OCI-LY7 (cell line): ENCODE results near the gene CDK4. TPM values are rescaled to one million over a fixed set of nuclear protein-coding genes. Genes with fewer than 3 reads are reported as not detected.

Experiments
- BruUV-seq: library from RNA; stranded (reverse); fragments of 400-500 nt; replicated peaks from 2 replicates; lab custom pipeline; 2021; lab: Mats Ljungman, UMichigan
- CTCF ChIA-PET: fragments of 300-600 bp; sonication (Branson Sonifier 250); formaldehyde crosslinking; loops from one replicate; lab custom pipeline; 2022; ENCODE audit warnings: antibody characterized with exemption; ENCODE audit not compliant: unreplicated experiment; lab: Charles Lee
- POLR2A ChIA-PET: fragments of 300-600 bp; sonication (Branson Sonifier 250); formaldehyde crosslinking; loops from one replicate; lab custom pipeline; 2022; ENCODE audit warnings: antibody characterized with exemption; lab: Charles Lee
- DNase-seq: peaks from one replicate; pipeline ENCODE4 v3.0.0-alpha.2; 2015; ENCODE audit warnings: low spot score
- H2AFZ ChIP-seq: fragments of 200-600 bp; sonication (generic), shearing (Covaris generic); 2 replicates; pipeline ENCODE4 v1.6.1; 2014; ENCODE audit warnings: mild to moderate bottlenecking, antibody characterized with exemption, low read length, moderate library complexity
- H3K27ac ChIP-seq: fragments of 200-600 bp; sonication (generic); 2 replicates; pipeline ENCODE4 v1.5.1; 2014; ENCODE audit warnings: mixed run types, low read depth, mild to moderate bottlenecking, moderate library complexity, low read length, inconsistent platforms; ENCODE audit not compliant: poor library complexity, severe bottlenecking
- H3K36me3 ChIP-seq: fragments of 200-600 bp; sonication (generic); 2 replicates; pipeline ENCODE4 v1.6.1; 2014; ENCODE audit warnings: mild to moderate bottlenecking, antibody characterized with exemption, low read length, moderate library complexity, mixed read lengths; ENCODE audit not compliant: insufficient read depth
- H3K4me1 ChIP-seq: fragments of 200-600 bp; sonication (generic); 2 replicates; pipeline ENCODE4 v1.5.1; 2014; ENCODE audit warnings: mild to moderate bottlenecking, low read length; ENCODE audit not compliant: insufficient read depth, poor library complexity, severe bottlenecking
- H3K4me2 ChIP-seq: fragments of 200-600 bp; sonication (generic); 2 replicates; pipeline ENCODE4 v1.6.1; 2014; ENCODE audit warnings: mild to moderate bottlenecking, low read length
- H3K4me3 ChIP-seq: fragments of 200-600 bp; sonication (generic); 2 replicates; pipeline ENCODE4 v1.5.1; 2014; ENCODE audit warnings: mild to moderate bottlenecking, low read depth, low read length; ENCODE audit not compliant: poor library complexity, severe bottlenecking
- H3K79me2 ChIP-seq: fragments of 200-600 bp; sonication (generic); 2 replicates; pipeline ENCODE4 v1.6.1; 2016; ENCODE audit warnings: low read depth, mild to moderate bottlenecking, low read length, moderate library complexity, mixed read lengths; ENCODE audit not compliant: insufficient read depth
- H3K9me2 ChIP-seq: fragments of 200-600 bp; sonication (generic); 2 replicates; pipeline ENCODE4 v1.6.1; 2016; ENCODE audit warnings: mild to moderate bottlenecking, low read length, mixed read lengths; ENCODE audit not compliant: insufficient read depth
- H3K9me3 ChIP-seq: fragments of 200-600 bp; sonication (generic); 2 replicates; pipeline ENCODE4 v1.6.1; 2014; ENCODE audit warnings: mild to moderate bottlenecking, mixed run types, low read length, mixed read lengths
- H4K20me1 ChIP-seq: fragments of 200-600 bp; sonication (generic); 2 replicates; pipeline ENCODE4 v1.6.1; 2014; ENCODE audit warnings: mild to moderate bottlenecking, antibody characterized with exemption, low read length, moderate library complexity, mixed read lengths; ENCODE audit not compliant: insufficient read depth
- CTCF ChIP-seq: fragments of 200-600 bp; sonication (generic); conservative IDR thresholded peaks from 2 replicates; pipeline ENCODE4 v1.5.1; 2014; ENCODE audit warnings: mild to moderate bottlenecking, antibody characterized with exemption, low read length, moderate library complexity, mixed read lengths
- EZH2phosphoT487 ChIP-seq: fragments of 200-600 bp; sonication (generic); IDR thresholded peaks from 2 replicates; pipeline ENCODE4 v1.6.1; 2018; ENCODE audit warnings: low read depth, borderline replicate concordance, mild to moderate bottlenecking, mixed run types, antibody characterized with exemption, low read length, moderate library complexity, mixed read lengths
- intact Hi-C: fragments of 100-400 bp; cut with micrococcal nuclease; formaldehyde crosslinking; loops from one replicate; pipeline ENCODE4 v1.10.0; 2022; ENCODE audit not compliant: unreplicated experiment
- total RNA-seq, 2 experiments: library from RNA; depleted of rRNA in 1 of 2; stranded (reverse); fragments of >200 nt in 1 of 2; shearing (Covaris generic) in 1 of 2; gene quantifications; 2 replicates each; pipeline ENCODE4 v1.2.3, GENCODE V29; 2014 to 2022

CDK4 gene
- total RNA-seq, 2 experiments from 2014 or later = 192 to 280 TPM

- H4K20me1 ChIP-seq = no peaks in the 10 kb centered on the region
- no peak overlapping the region for H3K4me2 ChIP-seq
- ChIA-PET CTCF (no interaction called here), POLR2A (interaction anchor here (0.7 kb wide), 1 partner anchor 27 kb away, joined by 5 read pairs; no protein-coding TSS in a partner anchor)
- H3K9me3 ChIP-seq = peaks cover 17% of the 10 kb centered on the region
- H2AFZ ChIP-seq = no peak overlapping the region
- no TSS peak for BruUV-seq
- H3K27ac ChIP-seq = no peak overlapping the region
- TF ChIP-seq EZH2phosphoT487 (no peak), CTCF (no peak)
- H3K4me1 ChIP-seq = peaks cover 7% of the 10 kb centered on the region
- H3K79me2 ChIP-seq = no peaks in the 10 kb centered on the region
- no peak overlapping the region for H3K4me3 ChIP-seq
- peaks cover 63% of the 10 kb centered on the region for H3K36me3 ChIP-seq
- intact Hi-C loops = no loop called here
- DNase-seq = no peak
- H3K9me2 ChIP-seq = no peaks in the 10 kb centered on the region
These were observed 44.9 kb downstream of the CDK4 start for GRCh38 chr12:57707250-57707649.

- Histone ChIP-seq H4K20me1 (no peaks in the 10 kb centered on the region), H3K4me2 (no peak overlapping the region), H3K4me3 (no peak overlapping the region), H3K79me2 (peaks cover under 1% of the 10 kb centered on the region; the same call in 1 of the 2 replicates), H2AFZ (no peak overlapping the region), H3K36me3 (peaks cover 70% of the 10 kb centered on the region), H3K9me3 (peaks cover 17% of the 10 kb centered on the region), H3K27ac (peak overlapping the region; percentile 3), H3K9me2 (no peaks in the 10 kb centered on the region), H3K4me1 (peaks cover 11% of the 10 kb centered on the region)
- no peak for TF ChIP-seq EZH2phosphoT487
- TF ChIP-seq CTCF = no peak
- DNase-seq = no peak
- BruUV-seq = no TSS peak
- intact Hi-C loops = no loop called here
- POLR2A ChIA-PET = interaction anchor here (0.8 kb wide), 1 partner anchor 213 kb away, joined by 8 read pairs; no protein-coding TSS in a partner anchor
- CTCF ChIA-PET = no interaction called here
These were observed 51.8 kb downstream of the CDK4 start for GRCh38 chr12:57700317-57700716.

GRCh38 chr12:57698414-57698813 is 53.7 kb downstream of the CDK4 start:
- BruUV-seq = no TSS peak
- CTCF ChIA-PET = no interaction called here
- DNase-seq = no peak
- H3K79me2 ChIP-seq = peaks cover 9% of the 10 kb centered on the region; the same call in 1 of the 2 replicates
- peaks cover 19% of the 10 kb centered on the region for H3K4me1 ChIP-seq
- H2AFZ ChIP-seq = no peak overlapping the region
- H3K9me3 ChIP-seq = peaks cover 6% of the 10 kb centered on the region; the same call in 1 of the 2 replicates
- TF ChIP-seq EZH2phosphoT487 (no peak), CTCF (no peak)
- no peak overlapping the region for H3K27ac ChIP-seq
- H3K36me3 ChIP-seq = peaks cover 51% of the 10 kb centered on the region
- POLR2A ChIA-PET = interaction anchor here (0.7 to 0.9 kb wide), 2 partner anchors 19 to 1203 kb away, joined by 3 to 5 read pairs; no protein-coding TSS in a partner anchor
- H3K9me2 ChIP-seq = no peaks in the 10 kb centered on the region
- no peaks in the 10 kb centered on the region for H4K20me1 ChIP-seq
- intact Hi-C loops = no loop called here
- H3K4me3 ChIP-seq = no peak overlapping the region
- H3K4me2 ChIP-seq = no peak overlapping the region
